Measurements from ENCODE around the gene ATPAF2.

The ATPAF2 gene

GRCh38 chr17:18041776-18042175, 2.8 kb upstream of the ATPAF2 start:
- Histone ChIP-seq H3K9ac (ENCODE audit: low read depth in 1 of 2, low read length in 2 of 2) (no peak overlapping the region), H3K36me3 (ENCODE audit: control insufficient read depth in 1 of 2, insufficient read depth in 2 of 2, low read length in 2 of 2) (peaks cover 0 to 5% of the 10 kb centered on the region in 2 donors), H3K9me3 (ENCODE audit: control insufficient read depth in 1 of 2, low read length in 2 of 2) (no peaks in the 10 kb centered on the region), H3K4me1 (ENCODE audit: control insufficient read depth in 1 of 2, insufficient read depth in 2 of 2, low read length in 2 of 2) (peaks cover 22% of the 10 kb centered on the region in 2 donors), H3K4me3 (ENCODE audit: low read depth in 1 of 2, low read length in 2 of 2) (no peak overlapping the region), H3K27ac (ENCODE audit: low read depth, low read length) (no peak overlapping the region), H3K27me3 (ENCODE audit: control insufficient read depth in 1 of 2, insufficient read depth in 2 of 2, low read length in 2 of 2) (no peaks in the 10 kb centered on the region)

- Histone ChIP-seq H3K4me1 (ENCODE audit: control insufficient read depth in 1 of 2, insufficient read depth in 2 of 2, low read length in 2 of 2) (peaks cover 22 to 26% of the 10 kb centered on the region in 2 donors), H3K9me3 (ENCODE audit: control insufficient read depth in 1 of 2, low read length in 2 of 2) (no peaks in the 10 kb centered on the region), H3K9ac (ENCODE audit: low read depth in 1 of 2, low read length in 2 of 2) (peak overlapping the region; percentile 68 to 70), H3K36me3 (ENCODE audit: control insufficient read depth in 1 of 2, insufficient read depth in 2 of 2, low read length in 2 of 2) (no peaks in the 10 kb centered on the region), H3K4me3 (ENCODE audit: low read depth in 1 of 2, low read length in 2 of 2) (peak overlapping the region; percentile 95), H3K27me3 (ENCODE audit: control insufficient read depth in 1 of 2, insufficient read depth in 2 of 2, low read length in 2 of 2) (no peaks in the 10 kb centered on the region), H3K27ac (ENCODE audit: low read depth, low read length) (no peak overlapping the region)
Observed at GRCh38 chr17:18040261-18040858, 1.4 kb upstream of the ATPAF2 start.

GRCh38 chr17:18039535-18040260, 730 bp upstream of the ATPAF2 start:
- H3K27me3 ChIP-seq (ENCODE audit: control insufficient read depth in 1 of 2, insufficient read depth in 2 of 2, low read length in 2 of 2) = no peaks in the 10 kb centered on the region
- H3K36me3 ChIP-seq (ENCODE audit: control insufficient read depth in 1 of 2, insufficient read depth in 2 of 2, low read length in 2 of 2) = no peaks in the 10 kb centered on the region
- H3K4me1 ChIP-seq (ENCODE audit: control insufficient read depth in 1 of 2, insufficient read depth in 2 of 2, low read length in 2 of 2) = peaks cover 22 to 26% of the 10 kb centered on the region in 2 donors
- H3K4me3 ChIP-seq (ENCODE audit: low read depth in 1 of 2, low read length in 2 of 2) = peak overlapping the region; percentile 95
- H3K27ac ChIP-seq (ENCODE audit: low read depth, low read length) = peak overlapping the region; percentile 54
- peak overlapping the region; percentile 68 to 70 for H3K9ac ChIP-seq (ENCODE audit: low read depth in 1 of 2, low read length in 2 of 2)
- H3K9me3 ChIP-seq (ENCODE audit: control insufficient read depth in 1 of 2, low read length in 2 of 2) = no peaks in the 10 kb centered on the region

- H3K9me3 ChIP-seq (ENCODE audit: control insufficient read depth in 1 of 2, low read length in 2 of 2) = no peaks in the 10 kb centered on the region
- H3K36me3 ChIP-seq (ENCODE audit: control insufficient read depth in 1 of 2, insufficient read depth in 2 of 2, low read length in 2 of 2) = no peaks in the 10 kb centered on the region
- peak overlapping the region; percentile 75 to 85 for H3K9ac ChIP-seq (ENCODE audit: low read depth in 1 of 2, low read length in 2 of 2)
- H3K27ac ChIP-seq (ENCODE audit: low read depth, low read length) = no peak overlapping the region
- H3K4me3 ChIP-seq (ENCODE audit: low read depth in 1 of 2, low read length in 2 of 2) = peak overlapping the region; percentile 95
- H3K27me3 ChIP-seq (ENCODE audit: control insufficient read depth in 1 of 2, insufficient read depth in 2 of 2, low read length in 2 of 2) = no peaks in the 10 kb centered on the region
- peaks cover 23 to 26% of the 10 kb centered on the region in 2 donors for H3K4me1 ChIP-seq (ENCODE audit: control insufficient read depth in 1 of 2, insufficient read depth in 2 of 2, low read length in 2 of 2)
Observed at GRCh38 chr17:18038149-18038850, 668 bp downstream of the ATPAF2 start.

GRCh38 chr17:18037486-18037885, 1.5 kb downstream of the ATPAF2 start:
- Histone ChIP-seq H3K27ac (ENCODE audit: low read depth, low read length) (no peak overlapping the region), H3K4me1 (ENCODE audit: control insufficient read depth in 1 of 2, insufficient read depth in 2 of 2, low read length in 2 of 2) (peaks cover 24 to 26% of the 10 kb centered on the region in 2 donors), H3K9ac (ENCODE audit: low read depth in 1 of 2, low read length in 2 of 2) (peak overlapping the region in 1 of 2 donors; percentile 13), H3K4me3 (ENCODE audit: low read depth in 1 of 2, low read length in 2 of 2) (peak overlapping the region; percentile 18 to 95), H3K9me3 (ENCODE audit: control insufficient read depth in 1 of 2, low read length in 2 of 2) (no peaks in the 10 kb centered on the region), H3K27me3 (ENCODE audit: control insufficient read depth in 1 of 2, insufficient read depth in 2 of 2, low read length in 2 of 2) (no peaks in the 10 kb centered on the region), H3K36me3 (ENCODE audit: control insufficient read depth in 1 of 2, insufficient read depth in 2 of 2, low read length in 2 of 2) (no peaks in the 10 kb centered on the region)

- no peaks in the 10 kb centered on the region for H3K36me3 ChIP-seq (ENCODE audit: control insufficient read depth in 1 of 2, insufficient read depth in 2 of 2, low read length in 2 of 2)
- no peaks in the 10 kb centered on the region for H3K27me3 ChIP-seq (ENCODE audit: control insufficient read depth in 1 of 2, insufficient read depth in 2 of 2, low read length in 2 of 2)
- peaks cover 20 to 24% of the 10 kb centered on the region in 2 donors for H3K4me1 ChIP-seq (ENCODE audit: control insufficient read depth in 1 of 2, insufficient read depth in 2 of 2, low read length in 2 of 2)
- no peak overlapping the region for H3K4me3 ChIP-seq (ENCODE audit: low read depth in 1 of 2, low read length in 2 of 2)
- H3K9me3 ChIP-seq (ENCODE audit: control insufficient read depth in 1 of 2, low read length in 2 of 2) = no peaks in the 10 kb centered on the region
- H3K27ac ChIP-seq (ENCODE audit: low read depth, low read length) = no peak overlapping the region
- no peak overlapping the region for H3K9ac ChIP-seq (ENCODE audit: low read depth in 1 of 2, low read length in 2 of 2)
Observed at GRCh38 chr17:18035704-18036103, 3.3 kb downstream of the ATPAF2 start.

- no peak overlapping the region for H3K27ac ChIP-seq (ENCODE audit: low read depth, low read length)
Observed at GRCh38 chr17:18033442-18034099, 5.4 kb downstream of the ATPAF2 start.

GRCh38 chr17:18031955-18032354, 7.0 kb downstream of the ATPAF2 start:
- H3K9ac ChIP-seq (ENCODE audit: low read depth in 1 of 2, low read length in 2 of 2) = no peak overlapping the region
- H3K9me3 ChIP-seq (ENCODE audit: control insufficient read depth in 1 of 2, low read length in 2 of 2) = no peaks in the 10 kb centered on the region
- H3K27ac ChIP-seq (ENCODE audit: low read depth, low read length) = no peak overlapping the region
- peaks cover 0 to 14% of the 10 kb centered on the region in 2 donors for H3K36me3 ChIP-seq (ENCODE audit: control insufficient read depth in 1 of 2, insufficient read depth in 2 of 2, low read length in 2 of 2)
- H3K4me3 ChIP-seq (ENCODE audit: low read depth in 1 of 2, low read length in 2 of 2) = no peak overlapping the region
- H3K27me3 ChIP-seq (ENCODE audit: control insufficient read depth in 1 of 2, insufficient read depth in 2 of 2, low read length in 2 of 2) = no peaks in the 10 kb centered on the region
- peaks cover 3 to 4% of the 10 kb centered on the region in 2 donors for H3K4me1 ChIP-seq (ENCODE audit: control insufficient read depth in 1 of 2, insufficient read depth in 2 of 2, low read length in 2 of 2)

More at GRCh38 chr17:18033442-18034099, 5.4 kb downstream of the ATPAF2 start:
- Histone ChIP-seq H3K36me3 (ENCODE audit: control insufficient read depth in 1 of 2, insufficient read depth in 2 of 2, low read length in 2 of 2) (peaks cover 0 to 4% of the 10 kb centered on the region in 2 donors), H3K9ac (ENCODE audit: low read depth in 1 of 2, low read length in 2 of 2) (no peak overlapping the region), H3K4me3 (ENCODE audit: low read depth in 1 of 2, low read length in 2 of 2) (no peak overlapping the region), H3K4me1 (ENCODE audit: control insufficient read depth in 1 of 2, insufficient read depth in 2 of 2, low read length in 2 of 2) (peaks cover 14 to 16% of the 10 kb centered on the region in 2 donors), H3K9me3 (ENCODE audit: control insufficient read depth in 1 of 2, low read length in 2 of 2) (no peaks in the 10 kb centered on the region), H3K27me3 (ENCODE audit: control insufficient read depth in 1 of 2, insufficient read depth in 2 of 2, low read length in 2 of 2) (no peaks in the 10 kb centered on the region)

GRCh38 chr17:18028952-18029540, 9.9 kb downstream of the ATPAF2 start:
- Histone ChIP-seq H3K4me1 (ENCODE audit: control insufficient read depth in 1 of 2, insufficient read depth in 2 of 2, low read length in 2 of 2) (peaks cover 0 to 3% of the 10 kb centered on the region in 2 donors), H3K27me3 (ENCODE audit: control insufficient read depth in 1 of 2, insufficient read depth in 2 of 2, low read length in 2 of 2) (no peaks in the 10 kb centered on the region), H3K27ac (ENCODE audit: low read depth, low read length) (no peak overlapping the region), H3K36me3 (ENCODE audit: control insufficient read depth in 1 of 2, insufficient read depth in 2 of 2, low read length in 2 of 2) (peaks cover 6 to 34% of the 10 kb centered on the region in 2 donors), H3K4me3 (ENCODE audit: low read depth in 1 of 2, low read length in 2 of 2) (no peak overlapping the region), H3K9me3 (ENCODE audit: control insufficient read depth in 1 of 2, low read length in 2 of 2) (no peaks in the 10 kb centered on the region), H3K9ac (ENCODE audit: low read depth in 1 of 2, low read length in 2 of 2) (no peak overlapping the region)
